HepG2 (cell line): Measurements from ENCODE around the gene RABGAP1L. TPM values are rescaled to one million over a fixed set of nuclear protein-coding genes. Genes with fewer than 3 reads are reported as not detected.

Experiments
- ATF4 ChIP-seq, 2 experiments: fragments of 450-650 bp in 1 of 2; sonication (generic) in 1 of 2; formaldehyde crosslinking; IDR thresholded peaks; 2 replicates each; pipeline versions ENCODE4 v1.5.0 to v1.8.0; 2020 to 2022; ENCODE audit warnings: mild to moderate bottlenecking in 1 of 2, missing genetic modification reagents in 1 of 2
- CCAR2 ChIP-seq: fragments of 200-400 bp; formaldehyde crosslinking; optimal IDR thresholded peaks from 2 replicates; pipeline ENCODE3; 2018; ENCODE audit warnings: low read depth, mild to moderate bottlenecking, low read length, moderate library complexity
- DRAP1 ChIP-seq: IDR thresholded peaks from 2 replicates; pipeline ENCODE4 v1.6.1; 2016; ENCODE audit warnings: missing genetic modification reagents, missing compliant biosample characterization
- GLMP ChIP-seq: sonication (generic); formaldehyde crosslinking; IDR thresholded peaks from 2 replicates; pipeline ENCODE4 v1.9.0; 2021; ENCODE audit warnings: missing genetic modification reagents, mild to moderate bottlenecking, borderline replicate concordance
- KLF13 ChIP-seq: sonication (generic); formaldehyde crosslinking; IDR thresholded peaks from 2 replicates; pipeline ENCODE4 v1.4.0; 2020; ENCODE audit warnings: mild to moderate bottlenecking, missing genetic modification reagents
- MZF1 ChIP-seq: sonication (generic); formaldehyde crosslinking; IDR thresholded peaks from 2 replicates; pipeline ENCODE4 v1.8.1; 2023; ENCODE audit warnings: mild to moderate bottlenecking, missing genetic modification reagents, borderline replicate concordance
- POLR2AphosphoS5 ChIP-seq: IDR thresholded peaks from 2 replicates; pipeline ENCODE4 v1.6.1; 2012; ENCODE audit warnings: low read depth, low read length
- YY1 ChIP-seq: IDR thresholded peaks from 2 replicates; pipeline ENCODE4 v1.6.1; 2011; ENCODE audit warnings: low read length, low read depth, moderate library complexity, mild to moderate bottlenecking; ENCODE audit not compliant: insufficient read depth, insufficient replicate concordance
- ZBED4 ChIP-seq: sonication (generic); formaldehyde crosslinking; IDR thresholded peaks from 2 replicates; pipeline ENCODE4 v1.4.0; 2020; ENCODE audit warnings: missing genetic modification reagents, borderline replicate concordance
- ZFYVE20 ChIP-seq: sonication (generic); formaldehyde crosslinking; IDR thresholded peaks from 2 replicates; pipeline ENCODE4 v1.8.0; 2023; ENCODE audit warnings: low read depth, mild to moderate bottlenecking, moderate library complexity, missing genetic modification reagents, borderline replicate concordance
- ZNF687 ChIP-seq: sonication (generic); formaldehyde crosslinking; IDR thresholded peaks from 2 replicates; pipeline ENCODE4 v1.5.1; 2020; ENCODE audit warnings: mild to moderate bottlenecking, missing genetic modification reagents, moderate library complexity
- ZSCAN5A ChIP-seq: sonication (generic); formaldehyde crosslinking; IDR thresholded peaks from 2 replicates; pipeline ENCODE4 v1.8.0; 2022; ENCODE audit warnings: mild to moderate bottlenecking, missing genetic modification reagents, borderline replicate concordance
- polyA plus RNA-seq, 8 experiments: library from polyadenylated mRNA; depleted of rRNA in 3 of 8; stranded (reverse) in 7 of 8; unstranded in 1 of 8; fragments of >200 nt; fragmentation: Illumina TruSeq in 4 of 8; extraction: Trizol in 4 of 8; gene quantifications; 2 replicates each; pipeline versions ENCODE4 v1.2.1 to v1.2.3, GENCODE V29; 2011 to 2016; ENCODE audit warnings: low read depth in 4 of 8, missing spikeins in 1 of 8, mixed read lengths in 1 of 8; ENCODE audit not compliant: insufficient read depth in 1 of 8
- total RNA-seq, 5 experiments: library from RNA; depleted of rRNA; stranded (reverse); fragments of >200 nt; fragmentation: Illumina TruSeq; extraction: Trizol; gene quantifications; 2 replicates each; pipeline ENCODE4 v1.2.3, GENCODE V29; 2016; ENCODE audit warnings: low read depth in 1 of 5

The RABGAP1L gene
- total and polyA plus RNA-seq, 2 of the 13 experiments (the other 11 are each of a cell fraction or from before 2014, with no cell fraction given) = 7.9 to 22.6 TPM

- TF ChIP-seq ZSCAN5A (CRISPR knock-in tag) (peak; percentile 79; the same call in 1 of the 2 replicates), DRAP1 (CRISPR knock-in tag) (peak; percentile 76; the same call in 1 of the 2 replicates), KLF13 (CRISPR knock-in tag) (peak; percentile 54; the same call in 1 of the 2 replicates), GLMP (no peak), ZNF687 (CRISPR knock-in tag) (peak; percentile 86), ATF4 (CRISPR knock-in tag; IDR thresholded peaks at IDR 0.05) (peak in 1 of 2 experiments; percentile 57; a peak in 2 of 4 replicates), POLR2AphosphoS5 (peak; percentile 93), YY1 (peak; percentile 98), MZF1 (CRISPR knock-in tag) (no peak), ZFYVE20 (CRISPR knock-in tag) (no peak), CCAR2 (peak; percentile 91), ZBED4 (CRISPR knock-in tag) (peak; percentile 69; the same call in 1 of the 2 replicates)
Measured at GRCh38 chr1:175023043-175023921, 864.0 kb downstream of the RABGAP1L start, which contains the start of gene MRPS14 (continued).
